Stimulated activated CD4-positive, alpha-beta T cell treated with anti-CD3 and anti-CD28 coated beads, TNF-alpha, amount 100 ng/mL, for 4 hours (primary cell): Measurements from ENCODE around the gene EN2.

Experiments used
- DNase-seq, 3 experiments: peaks; one replicate each; pipeline ENCODE4 v3.0.0-alpha.2; 2020; ENCODE audit warnings: low read depth in 3 of 3

The EN2 gene

GRCh38 chr7:155464183-155464582 lies 6.3 kb downstream of the EN2 start:
- DNase-seq = no peak

DNA sequence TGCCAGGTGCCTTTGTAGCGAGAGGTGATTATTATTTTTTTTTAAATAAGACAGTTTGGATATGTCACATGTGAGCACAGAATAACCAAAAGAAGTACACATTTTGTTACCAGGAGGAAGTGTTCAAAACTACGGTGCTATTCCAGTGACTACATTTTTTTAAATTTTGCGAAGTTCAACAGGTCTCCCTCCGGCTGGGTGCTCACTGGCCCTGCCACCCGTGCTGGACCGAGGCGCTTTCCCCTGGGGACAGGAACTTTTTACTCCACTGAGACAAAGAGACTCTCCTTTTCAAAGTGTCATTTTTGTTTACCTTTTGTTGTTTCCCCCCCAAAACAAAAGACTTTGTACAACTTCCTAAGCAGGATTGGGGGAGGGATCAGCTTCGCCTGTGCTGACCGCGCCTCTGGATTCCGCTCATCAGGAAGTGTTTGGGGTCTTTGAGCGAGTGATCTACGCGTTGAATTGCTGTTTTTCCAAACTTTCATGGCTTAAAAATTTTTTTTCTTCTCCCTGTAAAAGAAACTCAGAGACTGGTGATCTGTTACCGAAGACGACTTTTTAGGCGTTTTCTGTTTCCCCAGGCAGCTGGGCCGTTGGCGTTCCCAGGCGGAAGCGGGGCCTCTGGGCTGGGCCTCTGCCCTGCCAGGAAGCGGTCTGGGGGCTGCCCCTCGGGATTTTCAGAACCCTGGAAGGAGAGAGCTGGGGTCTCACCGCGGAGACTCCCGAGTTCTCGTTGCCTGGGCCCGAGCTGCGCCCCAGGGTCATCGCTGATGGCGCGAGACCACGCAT lies 7.2 kb downstream of the EN2 start:
- DNase-seq = no peak

DNA sequence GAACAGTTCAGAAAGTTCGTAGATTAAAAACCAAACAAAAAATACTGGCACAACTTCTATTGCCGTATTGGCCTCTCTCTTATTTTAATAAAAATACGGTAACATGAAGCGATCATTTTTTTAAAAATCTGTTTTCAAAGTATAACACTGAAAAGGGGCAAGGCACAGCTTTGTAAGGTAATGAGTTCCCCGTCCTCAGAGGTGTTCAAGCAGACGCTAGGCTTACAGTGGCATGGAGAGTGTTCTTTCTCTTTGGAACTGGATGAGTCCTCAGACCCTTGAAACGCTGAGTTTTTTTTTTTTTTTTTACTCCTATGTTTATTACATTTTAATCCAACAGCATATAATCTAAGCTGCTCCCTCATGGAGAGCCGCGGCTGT lies 7.8 kb downstream of the EN2 start:
- no peak for DNase-seq

DNA sequence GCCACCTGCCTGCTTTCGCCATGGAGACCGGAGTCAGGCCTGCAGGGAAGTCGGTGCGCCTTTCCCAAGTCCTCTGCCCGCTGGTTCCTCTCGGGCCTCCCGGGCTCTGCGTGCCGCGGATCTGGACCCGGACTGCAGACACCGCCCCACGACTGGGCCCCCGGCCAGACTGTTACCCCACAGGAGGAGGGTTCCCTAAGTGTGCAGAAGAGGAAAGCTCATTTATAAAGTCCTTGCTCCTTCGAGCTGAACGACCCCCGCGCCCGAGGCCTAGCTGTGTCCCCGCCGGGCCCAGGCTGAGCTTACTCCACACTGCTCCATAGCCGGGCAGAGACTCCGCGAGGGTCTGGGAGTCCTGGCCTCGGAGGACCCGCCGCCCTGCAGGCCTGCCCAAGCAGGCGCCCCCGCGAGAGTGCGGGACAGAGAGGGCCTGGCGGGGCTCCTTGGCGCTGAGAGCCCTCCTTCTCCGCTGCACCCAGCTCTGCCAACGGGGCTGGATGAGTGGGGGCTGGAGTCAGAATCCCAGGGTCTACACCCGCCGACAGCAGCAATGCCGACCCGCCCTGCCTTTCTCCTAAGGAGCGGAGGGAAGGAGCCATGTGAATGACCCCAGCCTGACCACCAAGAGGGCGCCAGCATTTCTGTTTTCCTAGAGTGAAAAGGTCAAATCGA lies 8.3 kb downstream of the EN2 start:
- DNase-seq = no peak

- DNase-seq = no peak
These were observed 9.1 kb downstream of the EN2 start for GRCh38 chr7:155466814-155467733.

DNA sequence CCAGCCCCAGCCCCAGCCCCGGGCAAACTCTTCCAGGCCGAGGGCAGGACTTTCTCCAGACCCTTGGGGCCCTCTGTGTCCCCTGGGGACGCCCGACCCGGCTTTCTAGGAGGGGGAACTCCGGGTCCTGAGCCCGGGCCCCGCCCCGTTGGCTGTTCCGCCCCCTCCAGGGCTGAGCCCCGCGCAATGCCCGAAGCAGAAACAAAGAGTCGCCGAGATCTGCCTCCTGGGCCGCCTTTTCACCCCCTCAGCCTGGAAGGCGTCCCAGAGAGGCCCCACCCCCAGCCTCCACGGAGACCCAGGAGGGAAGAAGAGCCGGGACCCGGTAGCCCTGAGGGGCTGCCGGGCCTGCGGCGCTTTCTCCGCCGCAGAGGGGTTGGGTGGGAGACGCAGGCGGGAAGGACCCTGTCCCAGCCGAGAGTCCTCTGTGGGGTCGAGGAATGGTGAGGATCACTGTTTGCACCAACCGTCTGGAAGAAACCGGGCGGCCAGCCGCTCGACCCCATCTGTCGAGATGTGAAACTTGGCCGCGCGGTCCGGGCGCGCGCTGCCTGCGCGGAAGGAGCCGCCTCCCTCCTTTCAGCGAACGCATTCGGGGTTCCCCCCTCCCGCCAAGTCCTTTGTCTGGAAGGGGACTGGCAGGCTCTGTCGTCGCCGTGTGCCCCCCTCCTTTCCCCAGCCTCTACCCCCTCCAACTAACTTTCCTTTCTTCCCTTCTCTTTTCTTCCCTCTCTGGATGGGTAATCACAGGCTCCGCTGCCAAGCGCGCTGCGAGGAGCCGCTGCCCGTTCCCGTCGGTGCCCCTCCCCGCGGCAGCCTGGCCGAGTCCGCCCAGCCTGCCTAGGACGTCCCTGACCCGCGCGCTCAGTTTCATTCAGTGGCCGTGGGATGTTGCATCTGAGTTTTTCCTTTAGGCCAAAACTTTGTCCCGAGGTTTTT lies 10.2 kb downstream of the EN2 start:
- no peak for DNase-seq

GRCh38 chr7:155468785-155469148 lies 10.8 kb downstream of the EN2 start:
- no peak for DNase-seq

DNA sequence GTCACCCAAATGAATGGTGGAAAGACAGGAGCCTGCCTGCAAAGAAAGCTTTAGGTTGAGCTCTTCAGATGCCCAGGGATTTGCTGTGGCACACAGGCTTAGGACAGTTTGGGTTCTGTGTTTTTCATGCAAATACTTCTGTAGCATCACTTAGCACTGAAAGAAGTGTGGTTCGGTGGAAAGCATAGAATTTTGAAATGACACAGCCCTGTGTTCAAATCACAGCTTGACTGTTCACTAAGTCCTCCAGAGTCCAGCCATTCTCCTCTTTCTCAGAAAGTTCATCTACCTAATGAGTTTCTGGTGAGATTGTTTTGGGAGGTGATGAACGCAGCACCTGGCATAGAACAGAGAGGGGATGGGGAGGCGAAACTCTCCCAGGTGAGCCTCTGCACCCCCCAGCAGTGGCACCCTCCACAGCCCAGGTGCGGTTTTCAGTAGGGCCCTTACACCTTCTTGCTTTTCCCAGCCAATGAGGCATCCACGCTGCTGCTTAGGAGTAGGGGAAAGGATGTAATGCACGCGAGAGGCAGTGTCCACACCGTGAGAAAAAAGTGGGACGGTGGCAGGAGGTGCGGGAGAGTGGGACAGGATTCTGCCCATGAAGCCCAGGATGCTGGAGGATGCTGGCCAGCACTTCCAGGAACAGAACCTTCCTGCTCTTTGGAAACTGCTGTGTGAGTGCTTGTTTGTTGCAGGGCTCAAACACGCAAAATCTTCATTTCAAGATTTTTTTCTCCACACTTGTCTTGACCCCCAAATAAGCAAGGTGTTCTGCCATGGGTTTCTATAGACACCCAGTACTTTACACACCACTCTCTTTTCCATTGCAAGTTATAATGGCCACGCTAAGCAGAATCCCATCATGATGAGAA lies 11.6 kb downstream of the EN2 start:
- DNase-seq = no peak

- no peak for DNase-seq
These were observed 12.2 kb downstream of the EN2 start for GRCh38 chr7:155470186-155470487.

GRCh38 chr7:155470686-155471638 lies 13.0 kb downstream of the EN2 start:
- DNase-seq = no peak

DNA sequence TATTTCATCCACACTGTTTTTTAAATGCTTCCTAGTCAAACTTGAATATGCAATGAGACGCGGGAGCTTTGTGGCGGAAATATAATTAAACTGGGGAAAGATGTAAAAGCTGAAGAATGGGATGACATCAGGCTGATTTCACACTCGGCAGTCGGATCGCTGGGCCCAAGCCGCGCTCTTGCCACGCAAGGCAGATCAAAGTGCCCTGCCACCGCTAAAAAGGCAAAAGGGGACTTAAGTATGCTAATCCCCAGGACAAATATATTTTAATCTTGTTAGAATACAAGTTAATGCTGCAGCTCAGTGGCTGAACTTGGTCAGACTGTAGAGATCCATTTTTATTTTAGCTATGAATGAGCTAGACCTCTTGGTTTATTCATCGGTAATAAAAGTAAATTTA lies 13.8 kb downstream of the EN2 start:
- DNase-seq = no peak

- DNase-seq = no peak
These were observed 19.5 kb downstream of the EN2 start for GRCh38 chr7:155477476-155477875.

DNA sequence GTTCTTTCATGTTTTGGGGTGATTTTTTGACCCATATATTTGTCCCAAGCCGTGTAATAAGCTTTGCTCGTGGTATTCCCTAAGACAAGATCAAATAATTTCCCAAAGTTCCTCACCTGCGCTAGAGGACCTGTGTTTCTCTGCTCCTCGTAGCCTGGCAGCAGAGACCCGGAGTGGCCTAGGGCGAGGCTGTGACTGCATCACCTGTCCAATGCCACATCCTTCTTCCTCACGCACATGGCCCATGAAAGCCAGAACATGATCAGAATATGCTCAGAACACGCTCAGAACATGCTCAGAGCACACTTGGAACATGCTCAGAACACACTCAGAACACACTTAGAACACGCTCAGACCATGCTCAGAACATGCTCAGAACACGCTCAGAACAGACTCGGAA lies 23.8 kb downstream of the EN2 start:
- no peak for DNase-seq

DNA sequence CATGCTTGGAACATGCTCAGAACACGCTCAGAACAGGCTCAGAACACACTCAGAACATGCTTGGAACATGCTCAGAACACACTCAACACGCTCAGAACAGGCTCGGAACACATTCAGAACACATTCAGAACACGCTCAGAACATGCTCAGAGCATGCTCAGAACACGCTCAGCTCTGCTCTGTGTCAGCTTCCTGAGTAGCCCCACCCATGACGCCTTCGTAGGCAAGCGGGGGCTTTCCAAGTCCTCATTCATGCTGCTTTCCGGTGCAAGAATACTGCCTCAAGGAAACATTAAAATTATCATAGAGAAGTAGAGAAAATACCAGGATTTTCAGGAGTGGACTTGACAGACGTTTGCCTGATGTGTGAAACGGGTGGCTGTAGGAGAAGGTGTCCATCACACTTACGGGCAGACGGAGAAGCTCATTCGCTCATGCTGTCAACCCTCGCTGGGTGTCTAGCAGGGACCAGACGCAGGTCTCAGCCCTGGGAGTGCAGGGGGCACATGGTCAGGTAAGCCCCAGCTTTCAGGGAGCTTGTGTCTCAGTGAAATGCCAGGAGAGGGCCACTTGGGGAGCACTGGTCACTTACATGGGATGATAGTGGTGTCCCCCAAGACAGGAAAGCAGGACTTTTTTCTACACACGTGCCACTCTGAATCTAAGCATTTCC lies 24.7 kb downstream of the EN2 start:
- no peak for DNase-seq

DNA sequence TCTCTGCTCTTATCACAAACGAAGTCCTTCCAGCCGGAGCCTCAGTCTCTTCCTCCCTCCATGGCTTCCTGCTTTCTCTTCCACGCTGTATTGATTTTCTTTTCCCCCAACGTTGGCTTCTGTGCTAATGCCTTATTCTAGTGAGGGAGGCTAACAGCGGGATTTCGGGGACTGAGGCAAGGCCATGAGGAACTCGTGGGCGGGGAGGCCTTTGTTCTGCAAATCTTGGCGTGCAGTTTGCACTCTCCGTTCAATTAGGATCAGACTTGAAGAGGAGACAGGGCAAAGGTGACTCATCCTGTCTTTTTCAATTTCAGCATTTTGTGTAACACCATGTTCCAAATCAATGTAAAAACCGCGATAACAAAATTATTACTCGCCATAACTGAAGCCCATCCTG lies 25.3 kb downstream of the EN2 start:
- DNase-seq = no peak

GRCh38 chr7:155483868-155484325 lies 26.0 kb downstream of the EN2 start:
- DNase-seq = no peak

DNA sequence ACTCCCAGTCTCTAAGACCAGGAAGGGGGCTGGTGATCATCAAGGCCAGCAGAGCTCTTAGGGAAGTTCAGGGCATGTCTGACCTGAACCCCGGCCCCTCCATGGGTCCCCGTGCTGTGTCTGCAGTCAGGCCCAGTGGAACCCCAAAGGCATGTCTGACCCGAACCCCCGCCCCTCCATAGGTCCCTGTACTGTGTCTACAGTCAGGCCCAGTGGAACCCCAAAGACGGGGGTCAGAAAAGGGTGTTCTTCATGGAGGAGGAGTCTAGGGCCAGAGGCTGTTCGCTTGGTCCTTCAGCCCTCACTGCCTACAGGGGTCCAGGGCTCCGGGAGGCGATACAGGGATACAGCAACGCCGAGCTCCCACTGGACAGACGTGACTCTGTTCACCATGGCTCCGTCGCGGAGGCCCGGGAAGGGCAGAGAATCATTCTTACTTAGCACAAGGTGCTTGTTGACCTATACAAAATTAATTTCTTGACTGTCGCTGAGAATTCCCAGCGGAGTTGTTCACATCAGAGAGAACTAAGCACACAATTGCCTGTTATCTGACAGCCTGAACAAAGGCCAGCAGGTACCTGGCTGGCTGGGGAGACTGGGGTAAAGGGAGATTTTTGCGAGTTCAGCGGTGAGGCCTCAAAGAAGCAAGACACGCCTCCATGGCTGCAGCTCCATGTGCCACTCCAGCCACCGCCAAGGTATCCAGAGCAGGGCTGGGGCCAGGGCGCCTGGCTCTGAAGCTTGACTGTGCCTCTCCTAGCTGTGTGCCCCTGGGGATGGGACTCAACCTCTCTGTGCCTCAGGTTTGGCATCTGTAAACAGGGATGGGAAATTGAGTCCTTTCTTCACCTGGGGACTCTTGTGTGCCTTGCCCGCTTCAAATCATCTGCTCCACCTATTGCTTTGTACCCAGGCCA lies 26.8 kb downstream of the EN2 start:
- no peak for DNase-seq
